HEK293 (cell line): ENCODE results near the gene UGT1A10.

Source experiments
- AEBP2 ChIP-seq: fragments of 450-650 bp; formaldehyde crosslinking; IDR thresholded peaks from 2 replicates; pipeline ENCODE4 v1.5.1; 2016; ENCODE audit warnings: missing biosample characterization, missing genetic modification characterization, borderline replicate concordance
- BCL11A ChIP-seq: fragments of 450-650 bp; formaldehyde crosslinking; IDR thresholded peaks from 2 replicates; pipeline ENCODE4 v1.5.1; 2016; ENCODE audit warnings: low read depth, missing biosample characterization, missing genetic modification characterization
- CTCF ChIP-seq: fragments of 450-650 bp; formaldehyde crosslinking; IDR thresholded peaks from 2 replicates; pipeline ENCODE4 v1.5.1; 2016; ENCODE audit warnings: missing biosample characterization, missing genetic modification characterization
- KLF8 ChIP-seq: fragments of 450-650 bp; formaldehyde crosslinking; IDR thresholded peaks from 2 replicates; pipeline ENCODE4 v1.5.1; 2016; ENCODE audit warnings: missing biosample characterization, missing genetic modification characterization
- MZF1 ChIP-seq: fragments of 450-650 bp; formaldehyde crosslinking; IDR thresholded peaks from 2 replicates; pipeline ENCODE4 v1.5.1; 2017; ENCODE audit warnings: missing biosample characterization, missing genetic modification characterization, borderline replicate concordance
- REST ChIP-seq: fragments of 450-650 bp; formaldehyde crosslinking; IDR thresholded peaks from 2 replicates; pipeline ENCODE4 v1.5.1; 2016; ENCODE audit warnings: missing biosample characterization, missing genetic modification characterization
- SETDB1 ChIP-seq: IDR thresholded peaks from one replicate; pipeline ENCODE4 v1.6.1; 2017; ENCODE audit warnings: mild to moderate bottlenecking, low read length, moderate library complexity, mixed read lengths; ENCODE audit not compliant: insufficient read length
- TCF7L2 ChIP-seq: IDR thresholded peaks from 2 replicates; pipeline ENCODE4 v1.6.1; 2011; ENCODE audit warnings: low read depth, mild to moderate bottlenecking, inconsistent platforms, low read length, moderate library complexity, borderline replicate concordance
- ZBTB26 ChIP-seq: fragments of 450-650 bp; formaldehyde crosslinking; optimal IDR thresholded peaks from 2 replicates; pipeline ENCODE3; 2016; ENCODE audit warnings: missing biosample characterization, mild to moderate bottlenecking, missing genetic modification characterization
- ZNF239 ChIP-seq: fragments of 450-650 bp; formaldehyde crosslinking; IDR thresholded peaks from 2 replicates; pipeline ENCODE4 v1.5.1; 2016; ENCODE audit warnings: missing biosample characterization, missing genetic modification characterization
- ZNF274 ChIP-seq, 2 experiments: fragments of 200-500 bp in 1 of 2; fragments of 450-650 bp in 1 of 2; sonication (Bioruptor generic) in 1 of 2; formaldehyde crosslinking in 1 of 2; IDR thresholded peaks; 2 replicates each; pipeline versions ENCODE4 v1.5.1 to v1.6.1; 2014 to 2016; ENCODE audit warnings: borderline replicate concordance in 1 of 2, inconsistent platforms in 1 of 2, low read length in 1 of 2, missing biosample characterization in 1 of 2, missing genetic modification characterization in 1 of 2
- ZNF600 ChIP-seq: fragments of 450-650 bp; formaldehyde crosslinking; IDR thresholded peaks from 2 replicates; pipeline ENCODE4 v1.5.1; 2016; ENCODE audit warnings: missing biosample characterization, missing genetic modification characterization

GRCh38 chr2:233793465-233794127 is 157.3 kb downstream of the UGT1A10 start:
- TF ChIP-seq ZNF274 (IDR thresholded peaks at IDR 0.05; ENCODE audit: low read length) (no peak), ZNF274 (tag by site-specific recombination; IDR thresholded peaks at IDR 0.05; ENCODE audit: borderline replicate concordance) (no peak), KLF8 (no peak), BCL11A (tag by site-specific recombination) (no peak), SETDB1 (no peak), CTCF (tag by site-specific recombination) (no peak), AEBP2 (no peak), MZF1 (tag by site-specific recombination) (no peak), ZBTB26 (tag by site-specific recombination) (no peak), TCF7L2 (no peak), ZNF600 (tag by site-specific recombination) (no peak), ZNF239 (tag by site-specific recombination) (no peak), REST (tag by site-specific recombination) (no peak)
